ENCODE results near the gene ARHGAP40. TPM values are rescaled to one million over a fixed set of nuclear protein-coding genes. Genes with fewer than 3 reads are reported as not detected.
A peak's percentile ranks its signal among the peaks of the same experiment; 100 is the strongest.

The ARHGAP40 gene
- total RNA-seq, 1 donor from 2014 or later, result not detected

DNA sequence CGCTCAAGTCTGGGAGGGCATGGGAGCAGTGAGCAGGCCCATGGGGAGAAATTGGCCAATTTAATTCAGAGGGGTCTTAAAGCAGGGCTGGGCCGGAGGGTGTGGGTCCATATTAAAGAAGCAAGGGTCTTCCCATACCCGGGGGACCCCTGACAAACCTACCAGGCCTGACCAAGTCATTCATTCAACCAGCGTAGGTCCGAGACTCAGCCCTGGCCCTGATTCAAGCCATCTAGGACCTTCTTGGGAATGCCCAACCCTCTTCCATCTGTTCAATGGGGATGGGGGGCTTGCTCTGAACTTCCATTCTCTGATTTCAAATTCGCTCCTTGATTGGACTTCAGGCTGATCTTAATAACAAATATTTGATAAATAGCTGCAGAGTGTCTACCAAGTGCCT, 13.3 kb upstream of the ARHGAP40 start:
- H3K9me3 Mint-ChIP-seq (ENCODE audit: unreplicated experiment), result no peaks in the 10 kb centered on the region
- H3K27me3 Mint-ChIP-seq (ENCODE audit: unreplicated experiment), result peaks cover 8% of the 10 kb centered on the region
- no peaks in the 10 kb centered on the region for H3K36me3 Mint-ChIP-seq (ENCODE audit: unreplicated experiment)
- no peak overlapping the region for H3K27ac Mint-ChIP-seq (ENCODE audit: unreplicated experiment)
- TF ChIP-seq, protein P1, sequence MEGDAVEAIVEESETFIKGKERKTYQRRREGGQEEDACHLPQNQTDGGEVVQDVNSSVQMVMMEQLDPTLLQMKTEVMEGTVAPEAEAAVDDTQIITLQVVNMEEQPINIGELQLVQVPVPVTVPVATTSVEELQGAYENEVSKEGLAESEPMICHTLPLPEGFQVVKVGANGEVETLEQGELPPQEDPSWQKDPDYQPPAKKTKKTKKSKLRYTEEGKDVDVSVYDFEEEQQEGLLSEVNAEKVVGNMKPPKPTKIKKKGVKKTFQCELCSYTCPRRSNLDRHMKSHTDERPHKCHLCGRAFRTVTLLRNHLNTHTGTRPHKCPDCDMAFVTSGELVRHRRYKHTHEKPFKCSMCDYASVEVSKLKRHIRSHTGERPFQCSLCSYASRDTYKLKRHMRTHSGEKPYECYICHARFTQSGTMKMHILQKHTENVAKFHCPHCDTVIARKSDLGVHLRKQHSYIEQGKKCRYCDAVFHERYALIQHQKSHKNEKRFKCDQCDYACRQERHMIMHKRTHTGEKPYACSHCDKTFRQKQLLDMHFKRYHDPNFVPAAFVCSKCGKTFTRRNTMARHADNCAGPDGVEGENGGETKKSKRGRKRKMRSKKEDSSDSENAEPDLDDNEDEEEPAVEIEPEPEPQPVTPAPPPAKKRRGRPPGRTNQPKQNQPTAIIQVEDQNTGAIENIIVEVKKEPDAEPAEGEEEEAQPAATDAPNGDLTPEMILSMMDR (IDR thresholded peaks at IDR 0.05), result no peak
- H3K4me3 Mint-ChIP-seq (ENCODE audit: unreplicated experiment), result no peak overlapping the region
- peak; percentile 53 for DNase-seq (ENCODE audit: extremely low spot score, unreplicated experiment)
- peaks cover 2% of the 10 kb centered on the region for H3K4me1 Mint-ChIP-seq (ENCODE audit: unreplicated experiment)

DNA sequence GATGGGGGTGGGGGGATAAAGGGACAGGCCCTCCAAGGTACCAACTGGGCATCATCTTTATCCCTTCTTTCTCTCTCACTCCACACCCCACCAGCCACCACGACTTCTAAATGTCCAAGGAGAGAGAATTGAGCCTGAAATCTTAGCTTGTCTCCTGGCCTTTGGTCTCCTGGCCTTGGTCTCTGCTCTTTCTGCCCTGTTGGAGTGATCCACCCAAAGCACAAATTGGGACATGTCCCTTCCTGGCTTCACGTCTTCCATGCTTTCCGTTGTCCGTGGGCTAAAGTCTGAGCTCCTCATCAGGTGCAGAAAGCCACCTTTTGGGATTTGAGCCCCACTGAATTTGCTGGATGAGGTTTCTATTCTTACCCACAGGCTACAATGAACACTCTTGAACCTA, 12.3 kb upstream of the ARHGAP40 start:
- H3K4me1 Mint-ChIP-seq (ENCODE audit: unreplicated experiment), result peaks cover 2% of the 10 kb centered on the region
- H3K27ac Mint-ChIP-seq (ENCODE audit: unreplicated experiment), result no peak overlapping the region
- H3K9me3 Mint-ChIP-seq (ENCODE audit: unreplicated experiment), result no peaks in the 10 kb centered on the region
- peak; percentile 51 for DNase-seq (ENCODE audit: extremely low spot score, unreplicated experiment)
- TF ChIP-seq, protein P1 (IDR thresholded peaks at IDR 0.05), result no peak
- H3K4me3 Mint-ChIP-seq (ENCODE audit: unreplicated experiment), result no peak overlapping the region
- H3K36me3 Mint-ChIP-seq (ENCODE audit: unreplicated experiment), result no peaks in the 10 kb centered on the region
- H3K27me3 Mint-ChIP-seq (ENCODE audit: unreplicated experiment), result peaks cover 5% of the 10 kb centered on the region

DNA sequence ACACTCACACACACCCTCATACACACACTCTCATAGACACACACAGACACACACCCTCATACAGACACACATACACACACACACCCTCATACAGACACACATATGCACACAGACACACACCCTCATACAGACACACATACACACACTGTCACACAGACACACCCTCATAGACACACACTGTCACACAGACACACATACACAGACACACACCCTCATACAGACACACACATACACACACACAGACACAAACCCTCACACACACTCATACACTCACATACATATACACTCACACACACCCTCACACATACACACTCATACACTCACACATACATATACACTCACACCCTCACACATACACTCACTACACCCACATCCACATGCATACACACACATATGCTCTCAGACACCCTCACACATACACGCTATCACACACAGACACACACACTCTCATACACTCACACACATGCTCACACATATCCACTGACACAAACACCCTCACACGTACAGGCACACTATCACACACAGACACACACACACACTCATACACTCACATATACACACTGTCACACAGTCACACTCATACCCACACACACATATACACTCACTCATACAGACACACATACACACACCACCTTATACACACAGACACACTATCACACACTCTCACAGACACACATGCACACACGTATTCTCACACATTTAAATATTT, 11.5 kb upstream of the ARHGAP40 start:
- Mint-ChIP-seq H3K9me3 (ENCODE audit: unreplicated experiment) (no peaks in the 10 kb centered on the region), H3K4me1 (ENCODE audit: unreplicated experiment) (peaks cover 2% of the 10 kb centered on the region), H3K27me3 (ENCODE audit: unreplicated experiment) (peaks cover 3% of the 10 kb centered on the region), H3K4me3 (ENCODE audit: unreplicated experiment) (no peak overlapping the region), H3K27ac (ENCODE audit: unreplicated experiment) (no peak overlapping the region), H3K36me3 (ENCODE audit: unreplicated experiment) (no peaks in the 10 kb centered on the region)
- TF ChIP-seq, protein P1 (IDR thresholded peaks at IDR 0.05), result no peak
- peak; percentile 27 for DNase-seq (ENCODE audit: extremely low spot score, unreplicated experiment)

DNA sequence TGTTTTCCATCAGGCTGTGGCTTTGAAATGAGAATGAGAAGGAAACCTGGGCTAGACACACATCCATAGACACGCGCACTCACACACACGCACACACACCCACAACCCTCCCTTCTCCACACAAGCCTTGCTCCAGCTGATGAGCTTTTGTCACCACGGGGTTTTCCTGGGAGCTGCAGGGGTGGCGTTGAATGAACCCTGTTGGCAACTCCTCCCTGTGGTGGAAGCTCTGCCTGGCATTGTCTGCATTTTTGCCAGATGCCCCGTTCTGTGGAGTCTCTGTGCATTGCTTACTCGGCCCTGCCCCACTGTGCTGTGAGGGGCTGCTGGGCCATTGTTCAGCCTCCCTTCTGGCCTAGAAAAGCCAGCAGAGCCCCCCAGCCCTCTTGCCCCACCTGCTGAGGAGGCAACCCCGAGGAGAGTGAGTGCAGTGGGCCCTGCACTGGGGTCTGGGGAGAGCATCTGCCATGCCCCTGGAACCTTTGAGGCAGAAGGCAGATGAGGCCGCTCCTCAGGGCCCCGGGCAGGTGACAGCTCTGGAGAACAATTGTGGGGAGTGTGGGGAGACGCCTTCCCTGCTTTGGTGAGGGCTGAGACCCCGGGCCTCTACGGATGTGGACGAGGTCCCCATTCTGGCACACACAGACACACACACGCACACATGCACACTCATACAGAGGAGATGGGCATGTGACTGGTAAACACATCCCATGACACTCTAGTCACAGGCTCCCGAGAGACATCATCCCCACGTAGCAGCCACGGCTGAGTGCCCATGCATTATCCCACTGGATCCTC, 10.7 kb upstream of the ARHGAP40 start:
- H3K27me3 Mint-ChIP-seq (ENCODE audit: unreplicated experiment), result peaks cover 3% of the 10 kb centered on the region
- no peaks in the 10 kb centered on the region for H3K36me3 Mint-ChIP-seq (ENCODE audit: unreplicated experiment)
- peak; percentile 80 for DNase-seq (ENCODE audit: extremely low spot score, unreplicated experiment)
- TF ChIP-seq, protein P1 (IDR thresholded peaks at IDR 0.05), result no peak
- no peak overlapping the region for H3K4me3 Mint-ChIP-seq (ENCODE audit: unreplicated experiment)
- no peaks in the 10 kb centered on the region for H3K9me3 Mint-ChIP-seq (ENCODE audit: unreplicated experiment)
- no peak overlapping the region for H3K27ac Mint-ChIP-seq (ENCODE audit: unreplicated experiment)
- peaks cover 2% of the 10 kb centered on the region for H3K4me1 Mint-ChIP-seq (ENCODE audit: unreplicated experiment)

All from osteocyte (in vitro differentiated cells).